EL (cell line): ENCODE results near the gene PROZ.
A peak's percentile ranks its signal among the peaks of the same experiment; 100 is the strongest.
"Not testable (repeated sequence)": the region's sequence is repeated elsewhere in the genome, so short reads cannot be mapped to it uniquely, and the experiment has no call there.

Experiments
- DNase-seq: peaks from one replicate; pipeline ENCODE4 v3.0.0-alpha.2; 2016

The PROZ gene

GRCh38 chr13:113158946-113159345 is 498 bp downstream of the PROZ start:
- DNase-seq, result no peak

- no peak for DNase-seq
Measured at GRCh38 chr13:113159701-113160100, 1.3 kb downstream of the PROZ start.

DNA sequence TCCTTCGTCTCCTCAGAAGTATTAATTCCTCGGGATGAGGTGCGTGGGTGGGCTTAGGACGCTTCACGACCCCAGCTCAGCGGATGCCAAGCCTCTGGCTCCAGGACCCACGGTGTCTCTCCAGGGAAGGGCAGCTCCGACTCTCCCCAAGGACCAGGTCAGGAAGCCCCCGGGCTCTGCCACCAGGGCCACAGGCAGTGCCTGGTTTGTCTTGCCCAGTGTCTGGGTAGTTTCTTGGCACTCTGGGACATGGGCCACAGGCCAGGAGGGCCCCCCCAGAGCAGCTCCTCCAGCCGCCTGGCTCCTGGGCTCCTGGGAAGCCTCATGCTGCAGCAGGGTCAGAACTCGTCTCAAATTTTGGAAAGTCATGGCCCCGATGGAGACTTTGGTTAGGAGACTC is 2.5 kb downstream of the PROZ start:
- no peak for DNase-seq

- DNase-seq, result no peak
Measured at GRCh38 chr13:113161433-113161832, 3.0 kb downstream of the PROZ start.

DNA sequence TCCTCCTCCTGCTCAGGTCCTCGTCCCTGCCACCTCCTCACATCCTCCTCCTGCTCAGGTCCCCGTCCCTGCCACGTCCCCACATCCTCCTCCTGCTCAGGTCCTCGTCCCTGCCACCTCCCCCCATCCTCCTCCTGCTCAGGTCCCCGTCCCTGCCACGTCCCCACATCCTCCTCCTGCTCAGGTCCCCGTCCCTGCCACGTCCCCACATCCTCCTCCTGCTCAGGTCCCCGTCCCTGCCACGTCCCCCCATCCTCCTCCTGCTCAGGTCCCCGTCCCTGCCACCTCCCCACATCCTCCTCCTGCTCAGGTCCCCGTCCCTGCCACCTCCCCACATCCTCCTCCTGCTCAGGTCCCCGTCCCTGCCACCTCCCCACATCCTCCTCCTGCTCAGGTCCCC is 3.5 kb downstream of the PROZ start:
- not testable (repeated sequence) for DNase-seq

DNA sequence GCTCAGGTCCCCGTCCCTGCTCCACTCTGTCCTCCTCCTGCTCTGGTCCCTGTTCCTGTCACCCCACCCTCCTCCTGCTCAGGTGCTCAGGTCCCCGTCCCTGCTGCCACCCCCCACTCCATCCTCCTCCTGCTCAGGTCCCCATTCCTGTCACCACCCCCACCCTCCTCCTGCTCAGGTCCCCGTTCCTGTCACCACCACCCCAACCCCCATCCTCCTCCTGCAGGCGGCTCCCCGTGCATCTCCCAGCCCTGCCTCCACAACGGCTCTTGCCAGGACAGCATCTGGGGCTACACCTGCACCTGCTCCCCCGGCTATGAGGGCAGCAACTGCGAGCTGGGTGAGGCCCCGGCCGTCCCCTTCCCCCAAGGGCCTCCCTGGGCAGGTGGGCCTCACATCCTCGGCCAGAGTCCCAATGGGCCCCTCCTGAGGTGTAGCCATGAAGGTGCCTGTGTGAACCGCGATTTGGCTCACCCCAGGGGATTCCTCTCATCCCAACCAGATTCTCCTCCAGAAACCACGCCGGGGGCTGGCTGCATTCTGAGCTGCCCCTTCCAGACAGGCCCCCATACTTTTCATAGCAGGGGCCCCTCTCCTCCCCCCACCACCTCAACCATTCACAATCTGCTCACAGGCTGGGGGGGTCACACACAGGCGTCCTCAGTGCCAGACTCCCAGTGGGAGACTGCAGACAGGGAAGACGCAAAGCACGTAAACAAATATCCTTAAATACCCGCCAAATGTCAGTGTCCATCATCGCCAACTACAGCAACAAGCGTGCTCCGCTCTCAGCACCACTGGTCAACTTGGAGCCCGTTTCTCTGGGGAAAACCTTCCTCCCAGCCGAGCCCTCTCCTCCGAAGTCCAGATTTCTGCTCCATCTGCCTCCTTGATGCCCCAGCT is 4.6 kb downstream of the PROZ start:
- no peak for DNase-seq

- DNase-seq, result no peak
Measured at GRCh38 chr13:113164492-113164891, 6.0 kb downstream of the PROZ start.

DNA sequence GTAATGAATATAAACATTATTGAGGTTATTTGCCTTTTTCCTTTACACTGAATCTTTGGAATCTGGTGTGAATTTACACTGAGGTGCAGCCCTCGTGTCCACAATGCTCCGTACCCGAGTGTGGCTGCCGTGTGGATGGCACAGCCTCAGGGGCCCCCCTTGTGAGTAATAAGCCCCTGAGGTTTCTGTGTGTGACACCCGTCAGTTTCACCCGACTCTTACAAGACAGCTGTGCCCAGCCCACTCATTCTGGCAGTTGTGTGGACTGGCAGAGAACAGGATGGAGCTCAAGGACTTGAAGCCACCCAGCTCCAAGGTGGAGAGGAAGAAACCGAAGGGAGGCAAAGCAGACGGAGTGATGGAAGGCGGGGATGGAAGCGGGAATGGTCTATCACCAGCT is 7.8 kb downstream of the PROZ start:
- no peak for DNase-seq

DNA sequence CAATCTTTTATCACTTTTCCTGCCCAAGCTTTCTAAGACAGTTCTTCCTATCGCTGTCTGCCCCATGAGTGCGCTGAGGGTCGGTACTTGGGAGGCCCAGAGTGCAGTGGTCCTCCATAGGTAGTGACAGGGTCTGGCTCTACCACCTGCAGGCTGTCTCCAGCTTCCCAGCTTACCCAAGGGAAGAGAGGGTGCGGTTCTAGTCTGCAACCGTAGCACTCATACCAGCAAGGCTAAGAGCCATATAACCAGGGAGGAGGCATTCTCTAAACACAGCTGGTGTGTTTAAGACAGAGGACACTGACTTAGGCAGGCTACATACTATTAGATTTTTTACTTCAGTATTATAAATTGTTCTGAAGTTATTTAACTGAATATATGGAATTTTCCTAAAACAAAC is 8.2 kb downstream of the PROZ start:
- no peak for DNase-seq

DNA sequence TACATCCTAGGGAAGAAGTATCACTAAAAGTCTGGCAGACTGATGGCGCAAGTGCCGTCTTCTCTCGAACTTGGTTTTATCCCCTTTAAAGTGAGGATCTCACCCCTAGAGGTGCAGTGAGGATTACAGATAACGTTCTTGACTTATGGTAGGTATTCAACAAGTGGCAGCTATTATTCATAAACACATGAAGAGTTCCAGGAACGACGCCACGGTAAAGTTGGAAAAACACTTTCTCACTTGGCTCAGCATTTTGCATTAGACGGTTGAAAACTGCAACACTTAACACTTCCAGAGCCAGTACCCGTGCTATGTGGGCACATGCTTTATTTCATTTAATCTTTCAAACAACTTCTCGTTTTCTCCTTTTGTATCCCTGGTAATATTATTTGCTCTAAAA is 8.7 kb downstream of the PROZ start:
- no peak for DNase-seq

DNA sequence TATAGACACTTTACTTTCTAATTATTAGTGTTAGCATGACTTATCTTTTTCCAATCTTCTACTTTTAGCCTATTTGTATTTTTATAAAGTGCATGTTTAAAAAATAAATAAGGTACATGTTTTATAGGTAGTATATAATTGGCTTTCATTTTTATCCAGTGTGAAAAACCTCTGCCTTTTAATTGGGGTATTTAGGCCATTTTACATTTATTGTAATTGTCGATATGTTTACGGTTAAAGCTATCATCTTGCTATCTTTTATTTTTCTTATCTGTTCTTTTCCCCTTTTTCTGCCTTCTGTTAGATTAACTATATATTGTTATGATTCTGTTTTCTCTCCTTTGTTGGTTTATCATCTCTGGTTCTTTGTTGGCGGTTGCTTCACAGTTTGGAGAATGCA is 9.1 kb downstream of the PROZ start:
- no peak for DNase-seq

DNA sequence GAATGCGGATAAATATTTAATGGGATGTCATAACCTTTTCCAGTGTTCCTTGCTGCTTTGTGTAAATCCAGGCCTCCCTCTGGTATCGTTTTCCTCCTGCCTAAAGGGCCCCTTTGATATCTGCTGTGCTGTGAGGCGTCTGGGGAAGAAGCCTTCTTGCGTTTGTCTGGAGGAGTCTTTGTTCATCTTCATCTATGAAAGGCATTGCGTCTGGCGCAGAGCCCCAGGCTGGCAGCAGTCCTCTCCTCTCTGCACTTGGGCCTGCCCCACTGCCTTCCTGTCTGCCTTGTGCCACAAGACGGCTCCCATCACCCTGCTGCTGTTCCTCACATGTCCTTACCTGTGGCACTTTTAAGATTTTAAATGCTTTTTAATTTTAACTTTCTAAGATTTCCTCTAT is 9.8 kb downstream of the PROZ start:
- DNase-seq, result no peak

DNA sequence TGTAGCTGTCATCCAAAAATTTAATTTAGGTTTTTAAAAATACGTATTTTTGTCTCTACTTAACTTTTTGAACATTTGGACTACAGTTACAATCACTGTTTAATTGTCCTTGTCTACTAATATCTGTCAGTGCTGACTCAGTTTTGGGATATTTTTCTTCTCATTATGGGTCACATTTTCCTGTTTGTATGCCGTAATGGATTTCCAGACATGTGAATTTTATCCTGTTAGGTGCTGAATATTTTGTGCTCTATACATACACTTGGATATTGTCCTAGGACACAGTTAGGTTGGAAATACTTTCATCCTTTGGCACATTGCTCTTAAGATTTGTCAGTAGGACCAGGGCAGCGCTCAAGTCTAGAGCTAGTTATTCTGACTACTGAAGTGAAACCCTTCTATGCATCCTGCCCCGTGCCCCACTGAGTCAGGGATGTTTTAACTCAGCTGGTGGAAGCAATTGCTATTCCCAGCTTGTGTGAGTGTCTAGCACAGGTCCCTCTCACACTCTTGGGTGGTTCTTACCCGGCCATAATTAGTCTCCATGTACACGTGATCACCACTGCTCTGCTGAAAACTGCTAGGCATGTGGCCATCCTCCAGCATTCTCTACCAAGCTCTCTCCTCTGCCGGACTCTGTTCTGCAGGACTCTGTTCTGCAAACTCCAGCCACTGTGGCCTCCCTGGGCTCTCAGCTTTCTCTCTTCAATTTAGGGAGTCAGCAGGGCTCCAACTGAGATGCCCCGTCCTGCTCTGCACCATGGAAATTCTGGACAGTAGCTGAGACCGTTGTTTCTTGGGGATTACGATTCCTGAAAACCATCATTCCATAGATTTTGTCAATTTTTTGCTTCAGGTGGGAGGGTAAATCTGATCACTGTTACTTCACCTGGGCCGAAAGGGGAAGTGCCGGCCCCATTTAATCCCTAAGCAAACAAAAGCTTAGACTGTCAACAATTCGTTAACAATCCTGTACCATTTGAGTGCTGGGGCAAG is 11.1 kb downstream of the PROZ start:
- DNase-seq, result no peak

- DNase-seq, result no peak
Measured at GRCh38 chr13:113170511-113170910, 12.1 kb downstream of the PROZ start.

GRCh38 chr13:113171250-113172125 is 13.0 kb downstream of the PROZ start:
- DNase-seq, result no peak

DNA sequence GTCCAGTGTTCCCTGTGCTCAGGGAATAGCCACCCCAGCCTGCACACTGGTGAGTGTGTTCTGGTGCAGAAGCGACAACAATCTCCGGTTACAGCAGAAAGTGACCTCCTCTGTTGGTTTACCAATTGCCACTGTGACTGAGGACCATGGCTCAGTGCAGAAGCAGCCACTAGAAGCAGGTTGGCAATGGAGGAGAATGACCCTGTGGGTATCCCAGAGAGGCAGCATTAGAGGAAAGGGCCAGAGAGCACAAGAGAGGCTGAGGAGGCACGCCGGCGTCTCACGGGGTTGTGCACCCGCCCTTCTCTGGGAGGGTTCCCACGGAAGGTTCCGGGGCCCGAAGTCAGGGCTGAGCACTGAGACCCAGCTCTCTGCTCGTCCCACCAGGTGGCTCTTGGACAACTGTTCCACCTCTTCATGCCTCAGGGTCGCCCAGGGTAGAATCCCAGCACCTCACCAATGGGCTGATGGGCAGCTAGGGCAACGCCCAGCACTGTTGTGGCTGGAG is 14.0 kb downstream of the PROZ start:
- DNase-seq, result no peak

GRCh38 chr13:113176280-113176679 is 17.8 kb downstream of the PROZ start:
- no peak for DNase-seq

- DNase-seq, result no peak
Measured at GRCh38 chr13:113176822-113177221, 18.4 kb downstream of the PROZ start.

DNA sequence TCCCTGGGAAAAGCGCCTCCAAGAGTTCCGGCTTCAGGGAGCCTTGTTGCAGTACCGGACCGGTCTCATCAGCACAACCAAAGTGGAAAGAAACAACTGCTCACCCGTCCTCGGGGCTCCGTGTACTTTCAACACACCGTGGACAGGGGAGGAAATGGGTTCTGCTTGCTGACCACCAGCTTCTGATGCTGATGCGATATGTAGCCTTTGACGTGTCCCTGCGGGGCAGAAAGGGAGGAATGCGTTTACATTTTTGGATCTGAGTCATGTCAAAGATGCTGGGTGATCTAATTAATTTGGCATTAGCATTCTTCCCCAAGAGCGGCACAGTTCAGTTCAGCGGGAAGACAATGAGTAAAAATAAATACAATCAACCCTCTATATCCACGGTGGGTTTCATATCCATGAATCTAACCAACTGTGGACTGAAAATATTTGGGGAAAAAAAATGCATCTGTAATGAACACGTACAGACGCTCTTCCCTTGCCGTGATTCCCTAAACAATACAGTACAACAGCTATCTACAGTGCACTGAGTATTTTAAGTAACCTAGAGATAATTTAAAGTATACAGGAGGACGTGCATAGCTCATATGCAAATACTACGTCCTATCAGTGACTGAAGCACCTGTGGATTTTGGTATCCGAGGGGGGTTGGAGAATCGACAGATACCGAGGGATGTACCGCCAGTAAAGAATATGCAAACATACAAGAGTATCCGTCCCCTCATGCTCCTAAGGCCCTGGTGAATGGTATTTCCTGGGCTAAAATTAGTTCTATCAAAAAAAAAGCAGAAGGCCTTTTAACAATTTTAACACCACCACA is 19.8 kb downstream of the PROZ start:
- DNase-seq, result peak; percentile 99

- no peak for DNase-seq
Measured at GRCh38 chr13:113178896-113179167, 20.4 kb downstream of the PROZ start.

- peak; percentile 33 for DNase-seq
Measured at GRCh38 chr13:113179374-113180230, 21.2 kb downstream of the PROZ start.
